NK-92 treated with Interleukin-12 subunit alpha and Interleukin-12 subunit beta, amount 100 ng/mL, for 24 hours (cell line): ENCODE results near the gene RIMBP2.

Experiments used
- DNase-seq: peaks from one replicate; lab custom pipeline; 2025; lab: John Stamatoyannopoulos, UW

RIMBP2 gene

GRCh38 chr12:130440411-130441080 lies 275.6 kb downstream of the RIMBP2 start:
- DNase-seq: no peak

- DNase-seq: no peak
These were observed 276.8 kb downstream of the RIMBP2 start for GRCh38 chr12:130439250-130439649.

DNA sequence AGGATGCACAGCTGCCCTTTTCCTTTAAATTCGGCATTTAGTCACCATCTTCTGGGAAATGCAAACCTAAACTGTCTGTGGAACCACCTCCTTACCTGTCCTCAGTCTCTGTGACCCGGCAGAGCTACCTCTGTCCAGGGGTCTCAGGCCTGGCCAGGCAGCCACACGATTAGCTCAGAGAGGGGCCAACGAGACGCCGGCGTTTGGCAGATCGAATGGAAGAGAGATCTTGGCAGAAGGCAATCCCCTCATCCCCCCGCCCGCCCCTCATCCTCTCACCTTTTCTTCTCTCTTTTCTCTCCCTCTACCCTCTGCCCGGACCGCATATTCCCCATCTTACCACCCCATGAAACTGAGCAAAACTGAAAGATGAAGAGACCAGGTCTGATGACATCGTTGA lies 277.4 kb downstream of the RIMBP2 start:
- DNase-seq: no peak

GRCh38 chr12:130438243-130438620 lies 277.9 kb downstream of the RIMBP2 start:
- no peak for DNase-seq

DNA sequence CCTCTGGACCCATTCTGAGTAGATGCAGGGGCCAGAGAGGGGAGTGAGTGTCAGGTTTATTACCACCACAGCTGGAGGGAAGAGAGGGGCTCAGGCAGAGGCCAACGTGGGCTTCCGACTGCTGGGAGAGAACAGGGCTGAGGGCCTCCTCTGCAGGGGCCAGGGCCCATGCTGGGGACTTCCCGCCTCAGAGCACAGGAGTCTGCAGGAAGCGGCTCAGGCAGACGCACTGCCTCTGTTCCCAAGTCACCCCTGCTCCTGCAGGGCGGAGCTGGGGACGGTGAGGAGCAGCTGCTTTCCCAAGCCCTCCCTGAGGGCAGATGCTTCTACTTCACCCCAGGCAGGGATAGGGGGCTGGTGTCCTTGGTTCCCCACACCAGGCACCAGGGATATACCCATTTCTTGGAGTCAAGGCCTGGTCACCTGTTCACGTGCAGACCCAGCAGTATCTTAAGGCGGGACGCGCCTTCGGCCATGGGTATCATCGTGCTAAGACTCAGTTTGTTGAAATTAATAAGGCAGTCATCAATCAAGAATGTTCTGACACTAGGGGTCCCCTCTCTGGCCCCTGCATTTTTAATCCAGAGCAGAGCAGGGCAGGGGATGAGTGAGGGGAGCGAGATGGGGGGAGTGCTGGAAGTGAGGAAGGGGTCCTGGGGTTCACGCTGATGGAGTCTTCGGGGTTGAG lies 278.4 kb downstream of the RIMBP2 start:
- no peak for DNase-seq

DNA sequence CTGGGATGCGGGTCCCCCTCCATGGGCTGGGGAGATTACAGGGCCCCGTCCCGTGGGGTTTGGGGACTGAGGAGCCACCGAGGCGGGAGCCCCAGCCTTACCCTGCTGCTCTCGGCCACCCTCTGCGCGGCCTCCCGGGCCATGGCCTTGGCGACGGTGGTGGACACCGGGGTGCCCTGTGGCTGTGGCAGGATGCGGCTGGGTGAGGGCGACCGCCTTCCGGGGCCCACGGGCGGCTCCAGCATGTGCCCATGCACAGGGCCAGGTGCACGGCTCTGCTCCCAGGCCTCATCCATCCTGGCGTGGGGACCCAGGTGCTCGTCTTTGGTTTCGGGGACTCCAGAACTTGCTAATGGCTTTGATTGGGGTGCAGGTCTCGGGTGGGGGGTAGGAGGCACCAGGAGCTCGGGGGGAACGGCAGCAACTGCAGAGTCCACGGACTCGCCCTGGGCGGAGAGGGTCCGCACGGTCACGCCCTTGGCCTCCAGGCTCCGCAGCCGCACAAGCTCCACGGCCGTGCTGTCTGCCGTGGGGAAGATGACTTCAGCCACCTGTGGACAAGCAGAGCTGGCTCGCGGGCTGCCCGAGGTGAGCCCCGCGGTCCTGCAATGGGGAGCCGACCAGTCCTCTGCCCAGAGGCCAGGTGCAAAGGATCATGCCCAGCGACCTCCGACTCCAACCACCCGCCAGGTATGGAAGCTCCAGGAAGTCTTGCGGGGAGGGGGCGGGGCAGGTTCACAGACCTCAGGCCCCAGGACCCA lies 279.2 kb downstream of the RIMBP2 start:
- no peak for DNase-seq

DNA sequence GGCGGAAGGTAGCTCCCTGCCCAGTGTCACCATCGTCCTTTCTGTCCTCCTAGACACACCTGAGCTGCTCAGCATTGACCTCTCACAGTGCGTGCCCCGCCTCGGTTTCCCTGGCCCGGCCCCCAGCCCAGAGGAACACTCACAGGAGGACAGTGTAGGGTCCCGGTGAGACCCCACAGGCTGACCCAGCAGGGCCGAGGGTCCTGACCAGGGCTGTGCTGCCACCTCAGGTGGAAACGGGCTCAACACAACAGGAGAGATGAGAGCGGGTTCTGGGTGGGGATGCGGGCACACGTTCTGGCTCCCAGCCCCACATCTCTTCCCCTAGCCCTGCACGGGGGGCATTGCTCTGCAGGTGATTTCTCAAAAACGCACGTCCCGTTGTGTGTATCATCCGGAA lies 280.3 kb downstream of the RIMBP2 start:
- no peak for DNase-seq

- no peak for DNase-seq
These were observed 280.8 kb downstream of the RIMBP2 start for GRCh38 chr12:130435331-130435730.

- no peak for DNase-seq
These were observed 281.5 kb downstream of the RIMBP2 start for GRCh38 chr12:130434560-130434959.

DNA sequence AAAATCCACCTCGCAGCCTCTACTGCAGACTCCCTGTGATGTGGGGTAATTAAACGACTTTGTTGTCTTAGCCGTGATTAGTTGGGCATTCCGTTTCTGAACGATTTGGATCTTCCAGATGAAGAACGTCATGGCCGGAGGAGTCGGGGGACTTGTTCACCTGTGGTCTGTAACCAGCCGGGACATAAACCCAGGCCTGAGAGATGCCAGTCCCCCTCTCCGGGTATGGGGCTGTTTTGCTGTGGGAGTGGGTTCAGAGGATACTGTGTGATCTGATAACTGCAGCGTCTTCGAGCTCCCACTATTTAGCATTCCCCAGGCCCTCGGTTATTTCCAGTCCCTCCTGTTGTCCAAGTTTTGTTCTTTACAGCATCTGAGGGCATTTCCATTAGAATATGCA lies 282.3 kb downstream of the RIMBP2 start:
- no peak for DNase-seq

DNA sequence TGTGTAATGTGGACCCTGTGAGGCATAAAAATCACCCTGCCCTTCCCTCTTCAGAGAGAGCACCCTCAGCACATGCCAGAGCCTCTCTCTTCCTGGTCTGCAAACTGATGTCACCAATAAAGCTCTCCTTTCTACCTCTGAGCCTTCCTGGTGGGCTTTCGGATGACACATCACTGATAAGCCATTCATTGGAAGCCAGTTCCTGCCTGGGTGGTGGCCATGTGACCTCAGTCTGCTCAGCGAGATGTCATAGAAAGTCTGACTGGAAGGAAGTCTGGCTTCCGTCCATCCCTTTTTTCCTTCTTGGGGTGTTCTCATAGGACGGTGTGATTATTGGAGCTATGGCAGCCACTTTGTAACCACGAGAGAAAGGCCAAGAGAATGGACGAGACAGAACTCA lies 282.7 kb downstream of the RIMBP2 start:
- no peak for DNase-seq

- no peak for DNase-seq
These were observed 284.9 kb downstream of the RIMBP2 start for GRCh38 chr12:130431176-130431575.

DNA sequence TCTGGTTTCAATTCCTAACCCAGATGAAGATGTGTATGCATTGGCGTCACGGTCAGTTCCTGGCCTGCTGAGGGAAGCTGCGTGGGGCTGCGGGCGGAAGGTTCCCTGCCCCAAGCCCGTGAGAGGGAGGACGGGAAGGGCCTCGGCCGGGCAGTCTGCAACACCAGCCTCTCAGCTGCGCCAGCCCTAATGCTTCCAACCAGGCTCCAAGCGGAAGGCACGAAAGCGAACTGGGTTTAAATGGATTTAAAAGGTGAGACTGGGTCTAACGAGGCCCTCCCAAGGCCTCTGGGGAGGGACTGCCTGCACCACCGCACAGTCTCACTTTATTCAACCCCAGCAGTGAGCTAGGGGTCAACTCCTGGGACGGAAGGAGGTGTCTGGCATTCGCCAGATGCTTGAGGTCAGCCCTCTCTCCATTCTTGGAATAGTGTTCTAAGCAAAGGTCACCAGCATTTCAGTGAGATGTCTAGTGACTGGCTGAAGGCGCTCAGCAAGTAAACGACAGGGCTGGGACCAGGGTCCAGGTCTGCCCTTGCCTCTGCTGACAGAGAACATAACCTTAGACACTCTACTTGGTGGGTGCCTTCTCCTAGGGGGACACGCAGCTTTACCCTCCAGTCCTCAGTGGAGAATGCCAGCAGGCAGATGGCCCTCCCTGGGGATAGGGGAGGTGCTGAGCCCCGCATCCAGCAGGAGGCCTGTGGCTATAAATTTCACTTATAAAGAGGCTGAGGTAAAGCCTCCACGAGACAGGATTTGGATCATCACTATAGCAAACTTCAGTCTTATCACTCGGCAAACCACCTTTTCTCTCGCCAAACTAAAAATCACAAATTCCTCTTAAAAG lies 286.2 kb downstream of the RIMBP2 start:
- DNase-seq: no peak

- no peak for DNase-seq
These were observed 288.0 kb downstream of the RIMBP2 start for GRCh38 chr12:130428116-130428515.

- DNase-seq: no peak
These were observed 288.7 kb downstream of the RIMBP2 start for GRCh38 chr12:130427381-130427887.

DNA sequence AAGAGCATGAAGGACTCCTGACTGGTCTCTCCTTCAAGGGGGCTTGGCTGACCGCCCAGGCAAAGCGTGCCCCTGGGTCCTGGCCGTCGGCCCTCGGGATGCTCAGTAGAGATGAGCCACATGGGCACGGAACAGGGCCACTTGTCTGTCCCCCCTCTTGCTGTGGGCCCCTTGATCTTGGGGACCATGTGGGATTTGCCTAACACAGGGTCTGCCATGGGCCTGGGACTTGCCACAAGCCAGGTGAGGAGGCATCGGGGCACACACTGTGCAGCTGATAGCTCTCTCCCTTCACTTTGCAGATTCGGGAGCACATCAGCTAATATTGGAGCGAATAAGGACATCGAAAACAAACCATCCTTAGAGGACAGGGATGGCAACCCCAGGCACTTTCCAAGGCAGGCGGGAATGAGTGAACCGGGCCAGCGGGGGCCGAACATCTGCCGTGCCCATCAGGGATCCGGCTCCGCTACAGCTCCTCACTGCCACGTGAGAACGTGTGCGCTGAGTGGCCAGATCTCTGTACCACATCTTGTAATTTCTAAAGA lies 290.3 kb downstream of the RIMBP2 start:
- DNase-seq: no peak

DNA sequence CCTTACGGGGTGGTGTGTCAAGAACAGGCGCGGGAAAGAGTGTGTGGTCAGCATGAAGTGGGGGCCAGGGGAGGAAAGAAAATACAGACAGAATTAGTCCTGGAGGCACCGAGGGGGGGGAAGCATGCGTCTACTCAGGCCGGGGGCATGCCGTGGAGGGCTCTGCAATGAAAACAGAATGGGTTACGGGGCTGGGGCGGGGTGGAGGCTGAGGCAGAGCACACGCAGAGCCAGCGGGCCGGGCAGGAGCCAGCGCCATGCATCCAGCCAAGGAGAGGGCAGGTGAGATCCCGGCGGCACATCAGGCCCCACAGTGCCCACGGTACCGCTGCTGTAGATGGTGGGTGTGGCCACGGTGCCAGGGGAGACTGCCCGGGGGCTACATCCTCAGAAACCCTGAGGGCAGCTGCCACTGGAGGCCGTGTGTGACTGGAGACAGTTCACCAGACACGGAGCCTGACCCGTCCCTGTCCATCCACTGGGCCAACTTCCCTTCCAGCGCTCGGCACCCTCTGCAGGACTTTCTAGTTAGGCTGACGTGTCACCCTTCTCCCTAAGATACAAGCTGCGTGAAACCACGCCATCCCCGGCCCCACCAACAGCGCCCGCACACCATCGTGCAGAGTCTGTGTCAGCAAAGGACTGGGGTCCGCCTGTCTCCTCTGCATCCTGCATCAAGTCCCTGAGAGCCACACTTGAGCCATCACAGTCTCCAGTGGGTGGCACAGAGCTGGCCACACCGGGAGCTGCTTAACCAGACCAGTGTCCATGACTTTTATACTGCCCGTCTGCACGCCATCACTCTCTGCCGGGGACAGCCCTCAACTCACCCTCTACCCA lies 291.0 kb downstream of the RIMBP2 start:
- no peak for DNase-seq

GRCh38 chr12:130423991-130424857 lies 291.9 kb downstream of the RIMBP2 start:
- DNase-seq: no peak

DNA sequence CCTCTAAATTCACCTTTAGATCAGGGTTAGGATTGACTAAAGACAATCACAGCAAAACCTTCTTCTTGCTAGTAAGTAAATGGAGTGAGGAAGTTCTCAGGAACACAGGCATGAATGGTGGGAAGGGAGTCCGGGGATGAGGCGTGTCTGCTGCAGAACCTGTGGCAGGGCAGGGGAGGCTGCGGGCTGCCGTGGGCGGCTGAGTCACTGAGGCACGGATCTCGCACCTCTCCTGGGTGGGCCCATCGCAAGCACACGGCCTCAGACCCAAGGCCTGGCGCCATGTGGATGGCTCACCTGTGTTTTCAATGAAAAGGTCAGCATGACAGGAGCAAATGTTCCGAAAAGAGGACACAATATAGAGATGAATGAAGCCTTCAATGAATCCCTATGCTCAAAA lies 293.0 kb downstream of the RIMBP2 start:
- no peak for DNase-seq

DNA sequence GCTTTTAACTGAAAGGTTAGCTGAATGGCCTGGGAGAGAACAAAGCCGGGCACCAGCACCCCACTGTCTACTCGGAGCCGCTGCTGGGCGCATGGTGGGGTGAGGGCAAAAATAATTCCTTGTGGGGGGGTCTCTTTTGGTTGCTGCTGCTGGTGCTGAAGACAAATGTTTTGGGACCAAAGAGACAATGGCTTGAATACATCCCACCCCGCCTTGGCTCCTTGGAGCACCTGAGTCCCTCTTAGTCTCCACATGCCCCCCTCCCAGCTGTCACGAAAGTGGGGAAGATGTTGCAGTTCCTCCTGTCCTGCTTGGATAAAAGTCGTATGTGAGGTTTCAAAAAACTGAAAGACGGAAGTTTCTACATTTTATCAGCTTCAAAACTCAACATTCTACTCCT lies 293.4 kb downstream of the RIMBP2 start:
- no peak for DNase-seq
